Spleen (tissue), 11 donors: ENCODE results near the gene CDX1. TPM values are rescaled to one million over a fixed set of nuclear protein-coding genes. Genes with fewer than 3 reads are reported as not detected.
A peak's percentile ranks its signal among the peaks of the same experiment; 100 is the strongest.

Experiments
- DNase-seq: peaks from one replicate; pipeline ENCODE4 v3.0.0-alpha.2; 2020
- H3K27ac ChIP-seq, 8 donors: fragments of 200-600 bp; sonication (generic) in 7 of 8; 1 replicate in 4 of 8; 2 replicates in 4 of 8; pipeline versions ENCODE4 v1.5.0 to v1.8.0; 2016 to 2021; ENCODE audit warnings: inconsistent platforms in 4 of 8, mild to moderate bottlenecking in 4 of 8, moderate library complexity in 1 of 8
- H3K27me3 ChIP-seq, 7 donors: fragments of 200-600 bp; sonication (generic) in 6 of 7; replicated peaks in 1 of 7; 1 replicate in 4 of 7; 2 replicates in 3 of 7; pipeline versions ENCODE4 v1.5.0 to v1.8.0; 2016 to 2021; ENCODE audit warnings: inconsistent platforms in 3 of 7, mild to moderate bottlenecking in 1 of 7
- H3K36me3 ChIP-seq, 6 donors: fragments of 200-600 bp; sonication (generic) in 5 of 6; 1 replicate in 4 of 6; 2 replicates in 2 of 6; pipeline versions ENCODE4 v1.5.0 to v1.8.0; 2016 to 2021; ENCODE audit warnings: inconsistent platforms in 2 of 6
- H3K4me1 ChIP-seq, 6 donors: fragments of 200-600 bp; sonication (generic) in 5 of 6; 1 replicate in 3 of 6; 2 replicates in 3 of 6; pipeline versions ENCODE4 v1.5.0 to v1.8.0; 2016 to 2021; ENCODE audit warnings: inconsistent platforms in 3 of 6
- H3K4me3 ChIP-seq, 8 donors: fragments of 200-600 bp; sonication (generic) in 7 of 8; 1 replicate in 4 of 8; 2 replicates in 4 of 8; pipeline versions ENCODE4 v1.5.0 to v1.8.0; 2016 to 2021; ENCODE audit warnings: inconsistent platforms in 4 of 8, mild to moderate bottlenecking in 4 of 8, moderate library complexity in 2 of 8
- H3K9me3 ChIP-seq, 8 donors: fragments of 200-600 bp; sonication (generic) in 7 of 8; 1 replicate in 4 of 8; 2 replicates in 4 of 8; pipeline versions ENCODE4 v1.5.0 to v1.8.0; 2016 to 2021; ENCODE audit warnings: inconsistent platforms in 4 of 8
- CTCF ChIP-seq, 11 experiments: fragments of 200-600 bp in 7 of 11; fragments of 450-650 bp in 4 of 11; sonication (generic) in 4 of 11; IDR thresholded peaks in 8 of 11; conservative IDR thresholded peaks in 3 of 11; 1 replicate in 7 of 11; 2 replicates in 4 of 11; pipeline versions ENCODE4 v1.4.0 to v1.8.0; 2016 to 2021; ENCODE audit warnings: antibody characterized with exemption in 11 of 11, inconsistent platforms in 4 of 11, mild to moderate bottlenecking in 1 of 11
- POLR2A ChIP-seq, 3 donors: fragments of 450-650 bp; IDR thresholded peaks; one replicate each; pipeline ENCODE4 v1.5.1; 2017; ENCODE audit warnings: antibody characterized with exemption in 3 of 3, mild to moderate bottlenecking in 1 of 3
- POLR2AphosphoS5 ChIP-seq, 3 donors: sonication (generic); formaldehyde crosslinking; IDR thresholded peaks; one replicate each; pipeline ENCODE4 v1.5.1; 2017; ENCODE audit warnings: antibody characterized with exemption in 3 of 3
- WGBS, 5 donors: extraction: QIAGEN DNeasy Blood & Tissue Kit in 3 of 5; methylation state at CpG; one replicate each; pipeline versions ENCODE4 v1.1.5 to v1.1.7; 2013 to 2018; 5-methylcytosine and 5-hydroxymethylcytosine counted together
- intact Hi-C: fragments of 100-400 bp; cut with DNase I; formaldehyde crosslinking; loops from one replicate; pipeline ENCODE4 v1.15.0; 2023; ENCODE audit warnings: low total_unique reads
- polyA plus RNA-seq, 3 donors: library from polyadenylated mRNA; stranded (reverse); fragments of 200-250 nt; gene quantifications; one replicate each; pipeline ENCODE4 v1.2.1, GENCODE V29; 2013
- total RNA-seq, 7 donors: library from RNA; depleted of rRNA in 3 of 7; stranded (reverse); fragments of >200 nt in 3 of 7; fragmentation: NEBNext Ultra II Directional in 4 of 7; extraction: Animal tissue kit (Norgen Biotek cat#: 25700) in 4 of 7; gene quantifications; one replicate each; pipeline versions ENCODE4 v1.1.0 to v1.2.1, GENCODE V29; 2016 to 2021
- donor health status: healthy with polysubstance abuse.
- donor health status: DM: no; HTN: no; CAD: no; lungs with moderate emphysema.
- donor health status: DM: no; HTN: no; CAD: no.
- donor health status: Bipolar disorder and iron deficiency.
- donor health status: healthy.
- donor health status: DM: no; HTN: no; CAD: no.
- donor health status: DM: yes; HTN: yes; CAD: no.

The CDX1 gene
- total and polyA plus RNA-seq, 10 donors: 0.25 to 1.3 (median 0.41) TPM; not detected in 5

GRCh38 chr5:150133581-150134197 is 32.9 kb upstream of the CDX1 start:
- no peak for DNase-seq
- intact Hi-C loops: loop anchor here (10.0 kb wide), 1 partner anchor 81 kb away; no protein-coding TSS in a partner anchor
- no peaks in the 10 kb centered on the region for H3K9me3 ChIP-seq
- peak overlapping the region in 3 of 8 donors; percentile 32 to 83 (median 83) for H3K27ac ChIP-seq
- no peak overlapping the region for H3K4me3 ChIP-seq
- peaks cover 0 to 59% (median 0%) of the 10 kb centered on the region in 6 donors for H3K36me3 ChIP-seq
- TF ChIP-seq CTCF (IDR thresholded peaks at IDR 0.05 in 8 of 11, conservative IDR thresholded peaks at IDR 0.05 in 3 of 11) (no peak), POLR2AphosphoS5 (IDR thresholded peaks at IDR 0.05) (no peak), POLR2A (IDR thresholded peaks at IDR 0.05) (no peak)
- H3K27me3 ChIP-seq: peaks cover 0 to 43% (median 0%) of the 10 kb centered on the region in 7 donors
- WGBS, 5 donors: 67 to 79% (median 73%) methylated on average over 14 to 16 of the region's 16 CpGs
- H3K4me1 ChIP-seq: peaks cover 0 to 80% (median 28%) of the 10 kb centered on the region in 6 donors

GRCh38 chr5:150134198-150134588 is 32.4 kb upstream of the CDX1 start:
- 50 to 71% (median 63%) methylated on average over 7 of the region's 7 CpGs for WGBS, 5 donors
- peaks cover 0 to 85% (median 29%) of the 10 kb centered on the region in 6 donors for H3K4me1 ChIP-seq
- no peak for DNase-seq
- intact Hi-C loops: loop anchor here (10.0 kb wide), 1 partner anchor 81 kb away; no protein-coding TSS in a partner anchor
- no peak for TF ChIP-seq POLR2A (IDR thresholded peaks at IDR 0.05)
- no peak for TF ChIP-seq POLR2AphosphoS5 (IDR thresholded peaks at IDR 0.05)
- no peak for TF ChIP-seq CTCF (IDR thresholded peaks at IDR 0.05 in 8 of 11, conservative IDR thresholded peaks at IDR 0.05 in 3 of 11)
- peaks cover 0 to 54% (median 0%) of the 10 kb centered on the region in 6 donors for H3K36me3 ChIP-seq
- H3K27ac ChIP-seq: peak overlapping the region in 5 of 8 donors; percentile 32 to 83 (median 82)
- peaks cover 0 to 48% (median 0%) of the 10 kb centered on the region in 7 donors for H3K27me3 ChIP-seq
- H3K9me3 ChIP-seq: no peaks in the 10 kb centered on the region
- H3K4me3 ChIP-seq: no peak overlapping the region

GRCh38 chr5:150135557-150136304 is 30.8 kb upstream of the CDX1 start:
- Histone ChIP-seq H3K36me3 (peaks cover 0 to 45% (median 0%) of the 10 kb centered on the region in 6 donors), H3K27me3 (peaks cover 0 to 49% (median 0%) of the 10 kb centered on the region in 7 donors), H3K4me3 (no peak overlapping the region), H3K27ac (peak overlapping the region in 7 of 8 donors; percentile 15 to 83 (median 65)), H3K4me1 (peaks cover 0 to 85% (median 25%) of the 10 kb centered on the region in 6 donors), H3K9me3 (no peaks in the 10 kb centered on the region)
- DNase-seq: no peak
- 48 to 75% (median 65%) methylated on average over 14 to 21 of the region's 21 CpGs for WGBS, 5 donors
- intact Hi-C loops: loop anchor here (10.0 kb wide), 1 partner anchor 79 kb away; no protein-coding TSS in a partner anchor
- TF ChIP-seq POLR2AphosphoS5 (IDR thresholded peaks at IDR 0.05) (no peak), CTCF (IDR thresholded peaks at IDR 0.05 in 8 of 11, conservative IDR thresholded peaks at IDR 0.05 in 3 of 11) (no peak), POLR2A (IDR thresholded peaks at IDR 0.05) (no peak)
